Measurements from ENCODE around the gene FAM3A.

DNA sequence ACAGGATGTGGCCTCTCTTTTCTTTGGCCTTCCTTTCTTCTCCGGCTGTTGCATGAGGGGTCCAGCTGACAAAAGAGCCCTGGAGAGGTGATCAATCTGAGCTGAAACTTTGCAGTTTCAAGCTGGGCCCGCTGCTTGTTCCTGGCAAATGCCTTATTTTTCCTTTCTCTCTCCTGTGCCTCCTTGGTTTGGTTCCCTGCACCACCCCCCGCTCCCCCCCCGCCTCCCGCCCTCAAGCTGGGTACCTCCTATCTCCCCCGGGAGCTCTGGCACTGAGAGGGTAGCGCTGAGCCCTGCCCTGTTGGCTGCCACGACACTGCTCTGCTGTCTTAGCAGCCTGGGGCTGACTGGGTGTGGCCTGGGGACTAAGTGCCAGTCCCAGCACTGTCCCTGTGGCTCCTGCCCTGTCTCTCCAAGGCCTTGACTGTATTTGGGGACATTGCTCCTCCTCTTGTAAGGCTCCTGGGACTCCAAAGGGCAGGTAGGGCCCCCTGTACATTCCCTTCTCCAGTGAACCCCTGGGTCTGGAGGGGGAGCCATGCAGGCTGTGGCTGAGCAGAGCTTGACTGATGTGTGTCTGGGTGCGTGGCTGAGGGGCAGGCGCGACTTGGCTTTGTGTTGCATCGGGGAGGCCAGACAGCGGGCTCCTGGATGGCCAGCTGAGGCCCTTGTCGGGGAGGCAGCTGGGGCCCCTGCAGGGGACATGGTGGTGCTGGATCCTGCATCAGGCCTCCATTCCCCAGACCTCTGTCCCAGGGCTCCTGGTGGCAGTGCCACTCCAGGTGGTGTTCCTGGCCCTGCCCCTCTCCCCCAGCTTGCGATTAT lies 56.9 kb downstream of the FAM3A start:
- TF ChIP-seq, protein P1, sequence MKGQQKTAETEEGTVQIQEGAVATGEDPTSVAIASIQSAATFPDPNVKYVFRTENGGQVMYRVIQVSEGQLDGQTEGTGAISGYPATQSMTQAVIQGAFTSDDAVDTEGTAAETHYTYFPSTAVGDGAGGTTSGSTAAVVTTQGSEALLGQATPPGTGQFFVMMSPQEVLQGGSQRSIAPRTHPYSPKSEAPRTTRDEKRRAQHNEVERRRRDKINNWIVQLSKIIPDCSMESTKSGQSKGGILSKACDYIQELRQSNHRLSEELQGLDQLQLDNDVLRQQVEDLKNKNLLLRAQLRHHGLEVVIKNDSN (IDR thresholded peaks at IDR 0.05; ENCODE audit: borderline replicate concordance, low read depth), result no peak
- TF ChIP-seq MAX (IDR thresholded peaks at IDR 0.05; ENCODE audit: low read depth) (no peak), TEAD4 (IDR thresholded peaks at IDR 0.05; ENCODE audit: borderline replicate concordance, insufficient read depth) (no peak), GABPA (IDR thresholded peaks at IDR 0.05; ENCODE audit: low read depth) (no peak), FOXM1 (IDR thresholded peaks at IDR 0.05; ENCODE audit: low read depth) (no peak)

Measured in SK-N-SH (cell line).